Urothelium cell line (cell line): ENCODE measurements around the gene SHC2.
"Not testable (repeated sequence)": the region's sequence is repeated elsewhere in the genome, so short reads cannot be mapped to it uniquely, and the experiment has no call there.

Source experiments
- DNase-seq: peaks from one replicate; pipeline ENCODE4 v3.0.0; 2011; ENCODE audit warnings: low spot score, mixed read lengths
- FAIRE-seq: peaks from 2 replicates; lab custom pipeline; 2011; peaks lifted over from hg19 to GRCh38; lab: Jason Lieb, UNC

The SHC2 gene

GRCh38 chr19:408902-409515, 51.8 kb downstream of the SHC2 start, which contains the start of gene C2CD4C:
Gene C2CD4C, minus strand, starts transcription at chr19:409147. Its CDS starts 786 bp downstream, at chr19:408361.
- FAIRE-seq (no peak), DNase-seq (peak; percentile 54)

GRCh38 chr19:408441-408901, 52.4 kb downstream of the SHC2 start:
- peak; percentile 69 for DNase-seq
- no peak for FAIRE-seq

GRCh38 chr19:407511-408440, 53.1 kb downstream of the SHC2 start:
- no peak for FAIRE-seq
- DNase-seq, result no peak

GRCh38 chr19:406971-407510, 53.8 kb downstream of the SHC2 start:
- FAIRE-seq, result no peak
- DNase-seq, result no peak

GRCh38 chr19:406135-406781, 54.6 kb downstream of the SHC2 start:
- DNase-seq, result no peak
- no peak for FAIRE-seq

GRCh38 chr19:405121-405965, 55.5 kb downstream of the SHC2 start:
- DNase-seq (no peak), FAIRE-seq (no peak)

- FAIRE-seq (peak; percentile 66), DNase-seq (no peak)
Measured at GRCh38 chr19:403221-404027, 57.4 kb downstream of the SHC2 start.

GRCh38 chr19:402786-403185, 58.0 kb downstream of the SHC2 start:
- DNase-seq (no peak), FAIRE-seq (no peak)

GRCh38 chr19:401866-402511, 58.8 kb downstream of the SHC2 start:
- no peak for DNase-seq
- no peak for FAIRE-seq

- no peak for DNase-seq
- FAIRE-seq, result no peak
Measured at GRCh38 chr19:400976-401865, 59.6 kb downstream of the SHC2 start.

- FAIRE-seq, result no peak
- DNase-seq, result no peak
Measured at GRCh38 chr19:399370-399769, 61.5 kb downstream of the SHC2 start.

GRCh38 chr19:398719-399118, 62.1 kb downstream of the SHC2 start:
- DNase-seq (no peak), FAIRE-seq (no peak)

GRCh38 chr19:397941-398706, 62.7 kb downstream of the SHC2 start:
- no peak for FAIRE-seq
- no peak for DNase-seq

GRCh38 chr19:397321-397720, 63.5 kb downstream of the SHC2 start:
- FAIRE-seq, result no peak
- no peak for DNase-seq

GRCh38 chr19:395467-395866, 65.4 kb downstream of the SHC2 start:
- FAIRE-seq (no peak), DNase-seq (no peak)

GRCh38 chr19:394857-395256, 66.0 kb downstream of the SHC2 start:
- not testable (repeated sequence) for FAIRE-seq, DNase-seq

- not testable (repeated sequence) for DNase-seq, FAIRE-seq
Measured at GRCh38 chr19:393560-393959, 67.3 kb downstream of the SHC2 start.
